ENCODE data around the gene VPS41. TPM values are rescaled to one million over a fixed set of nuclear protein-coding genes. Genes with fewer than 3 reads are reported as not detected.

The VPS41 gene
- total RNA-seq, 2 donors from 2014 or later, result 61.1 to 64.9 TPM

DNA sequence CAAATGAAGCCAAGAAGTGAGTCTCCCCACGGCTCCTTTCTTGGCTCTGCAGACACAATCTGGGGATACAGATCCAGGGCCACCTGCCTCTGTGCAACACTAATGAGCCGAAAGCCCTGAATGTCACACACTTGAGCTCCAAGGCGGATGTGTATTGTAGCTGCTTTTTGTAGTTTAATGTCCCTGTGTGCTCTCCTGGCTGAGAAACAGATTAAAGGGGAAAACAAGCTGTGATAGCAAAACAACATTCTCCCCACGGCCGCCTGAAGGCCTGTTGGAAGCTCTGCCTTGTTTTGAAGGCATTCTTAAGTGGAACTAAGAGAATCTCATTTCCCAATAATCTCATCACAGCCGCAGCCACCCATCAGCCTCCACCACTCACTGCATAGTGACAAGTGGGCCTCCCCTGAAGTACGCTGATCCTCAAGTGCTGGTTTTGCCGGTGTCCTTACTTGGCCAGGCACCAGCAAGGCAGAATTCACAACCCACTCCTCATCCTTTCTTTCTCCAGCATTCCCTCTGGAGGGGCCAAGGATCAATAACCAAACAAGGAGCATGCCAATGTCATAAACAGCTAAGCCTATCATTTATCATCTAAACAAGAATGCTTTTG, 233.4 kb downstream of the VPS41 start:
- no peaks in the 10 kb centered on the region for H3K9me3 Mint-ChIP-seq
- DNase-seq, result no peak
- H3K27ac Mint-ChIP-seq, result no peak overlapping the region
- H3K4me1 Mint-ChIP-seq (ENCODE audit: low read depth), result no peaks in the 10 kb centered on the region
- H3K27me3 Mint-ChIP-seq (ENCODE audit: low read depth), result peaks cover 20% of the 10 kb centered on the region
- no peak for ATAC-seq (replicated peaks in 1 of 2)
- no peak overlapping the region for H3K4me3 Mint-ChIP-seq
- no peaks in the 10 kb centered on the region for H3K36me3 Mint-ChIP-seq (ENCODE audit: insufficient read depth in 2 of 2)

DNA sequence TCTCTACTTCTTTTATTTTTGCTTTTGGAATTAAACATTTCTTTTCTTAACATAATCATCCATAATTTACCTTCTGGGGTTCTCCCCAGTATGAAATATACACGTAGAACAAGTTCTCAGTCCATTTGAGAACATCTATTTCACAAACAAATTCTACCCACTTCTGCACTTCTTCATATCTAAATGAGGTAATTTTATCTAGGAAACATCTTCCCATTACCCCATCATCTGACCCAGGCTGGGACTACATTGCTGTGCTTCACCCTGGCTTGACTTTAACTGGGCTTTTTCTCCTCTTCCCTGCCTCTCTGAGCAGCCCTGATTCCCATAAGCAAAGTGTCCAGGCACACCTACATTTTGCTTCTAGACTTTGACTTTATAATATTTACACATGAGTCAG, 234.5 kb downstream of the VPS41 start:
- no peaks in the 10 kb centered on the region for H3K4me1 Mint-ChIP-seq (ENCODE audit: low read depth)
- peaks cover 20% of the 10 kb centered on the region for H3K27me3 Mint-ChIP-seq (ENCODE audit: low read depth)
- H3K9me3 Mint-ChIP-seq, result no peaks in the 10 kb centered on the region
- DNase-seq (no peak), ATAC-seq (replicated peaks in 1 of 2) (no peak)
- H3K36me3 Mint-ChIP-seq (ENCODE audit: insufficient read depth in 2 of 2), result no peaks in the 10 kb centered on the region
- no peak overlapping the region for H3K27ac Mint-ChIP-seq
- no peak overlapping the region for H3K4me3 Mint-ChIP-seq

DNA sequence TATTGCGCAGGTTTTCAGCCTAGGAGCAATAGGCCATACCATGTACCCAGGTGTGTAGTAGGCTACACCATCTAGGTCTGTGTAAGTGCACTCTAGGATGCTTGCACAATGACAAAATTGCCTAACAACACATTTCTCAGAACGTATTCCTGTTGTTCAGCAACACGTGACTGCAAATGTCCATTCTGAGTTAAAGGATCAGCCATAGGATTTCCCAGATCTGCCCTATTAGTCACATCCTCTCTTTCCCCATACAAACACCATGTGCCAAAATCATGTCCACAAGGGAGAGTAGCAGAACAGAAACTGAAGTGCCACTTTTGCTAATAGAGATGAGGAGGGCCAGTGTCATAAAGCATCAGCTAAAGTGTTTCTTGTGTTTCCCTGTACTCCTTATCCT, 235.2 kb downstream of the VPS41 start:
- no peaks in the 10 kb centered on the region for H3K4me1 Mint-ChIP-seq (ENCODE audit: low read depth)
- ATAC-seq (replicated peaks in 1 of 2) (no peak), DNase-seq (no peak)
- H3K9me3 Mint-ChIP-seq, result no peaks in the 10 kb centered on the region
- no peak overlapping the region for H3K27ac Mint-ChIP-seq
- no peak overlapping the region for H3K4me3 Mint-ChIP-seq
- H3K36me3 Mint-ChIP-seq (ENCODE audit: insufficient read depth in 2 of 2), result no peaks in the 10 kb centered on the region
- peaks cover 20% of the 10 kb centered on the region for H3K27me3 Mint-ChIP-seq (ENCODE audit: low read depth)

Other genes with a start within 250 kb of the VPS41 start
- under 1 TPM; 0.14 to 0.16 TPM for gene POU6F2, start 68.7 kb upstream of the VPS41 start, total RNA-seq